Astrocyte (in vitro differentiated cells and primary cell): Measurements from ENCODE around the gene OPA1. TPM values are rescaled to one million over a fixed set of nuclear protein-coding genes. Genes with fewer than 3 reads are reported as not detected.

Source experiments
- DNase-seq: peaks from one replicate; pipeline ENCODE4 v3.0.0-alpha.2; 2010; ENCODE audit warnings: low read depth
- FAIRE-seq: peaks from 2 replicates; lab custom pipeline; 2011; peaks lifted over from hg19 to GRCh38; lab: Jason Lieb, UNC
- H2AFZ ChIP-seq: 2 replicates; pipeline ENCODE4 v1.6.0; 2012; ENCODE audit warnings: low read depth, low read length, inconsistent platforms
- H3K27ac ChIP-seq: 2 replicates; pipeline ENCODE4 v1.5.1; 2011; ENCODE audit warnings: low read depth, low read length, inconsistent platforms
- H3K27me3 ChIP-seq: 2 replicates; pipeline ENCODE4 v1.6.0; 2011; ENCODE audit warnings: low read length, inconsistent platforms; ENCODE audit not compliant: insufficient read depth
- H3K36me3 ChIP-seq: 2 replicates; pipeline ENCODE4 v1.5.1; 2011; ENCODE audit warnings: low read length, inconsistent platforms; ENCODE audit not compliant: insufficient read depth
- H3K4me1 ChIP-seq: 2 replicates; pipeline ENCODE4 v1.5.1; 2011; ENCODE audit warnings: low read length, inconsistent platforms; ENCODE audit not compliant: insufficient read depth
- H3K4me2 ChIP-seq: 2 replicates; pipeline ENCODE4 v1.6.0; 2012; ENCODE audit warnings: low read length, inconsistent platforms
- H3K4me3 ChIP-seq: 2 replicates; pipeline ENCODE4 v1.5.1; 2011; ENCODE audit warnings: low read depth, mild to moderate bottlenecking, low read length, inconsistent platforms; ENCODE audit not compliant: insufficient read depth
- H3K79me2 ChIP-seq: 2 replicates; pipeline ENCODE4 v1.6.0; 2012; ENCODE audit warnings: mild to moderate bottlenecking, low read length, inconsistent platforms; ENCODE audit not compliant: insufficient read depth
- H3K9ac ChIP-seq: 2 replicates; pipeline ENCODE4 v1.6.0; 2012; ENCODE audit warnings: mild to moderate bottlenecking, low read length, inconsistent platforms
- H3K9me3 ChIP-seq: 2 replicates; pipeline ENCODE4 v1.5.1; 2012; ENCODE audit warnings: low read depth, mild to moderate bottlenecking, low read length, inconsistent platforms; ENCODE audit not compliant: insufficient read depth
- H4K20me1 ChIP-seq: 2 replicates; pipeline ENCODE4 v1.6.0; 2012; ENCODE audit warnings: low read length, inconsistent platforms; ENCODE audit not compliant: insufficient read depth
- H3K27ac Mint-ChIP-seq: one replicate; pipeline ENCODE4 v1.8.0; 2021; ENCODE audit warnings: mild to moderate bottlenecking, mixed read lengths; ENCODE audit not compliant: unreplicated experiment
- H3K27me3 Mint-ChIP-seq: one replicate; pipeline ENCODE4 v1.8.0; 2021; ENCODE audit warnings: low read depth, mixed read lengths; ENCODE audit not compliant: unreplicated experiment
- H3K36me3 Mint-ChIP-seq: one replicate; pipeline ENCODE4 v1.8.0; 2021; ENCODE audit warnings: low read depth, mixed read lengths; ENCODE audit not compliant: unreplicated experiment
- H3K4me1 Mint-ChIP-seq: one replicate; pipeline ENCODE4 v1.8.0; 2021; ENCODE audit warnings: low read depth, mixed read lengths; ENCODE audit not compliant: unreplicated experiment
- H3K4me3 Mint-ChIP-seq: one replicate; pipeline ENCODE4 v1.8.0; 2021; ENCODE audit warnings: mild to moderate bottlenecking, moderate library complexity, mixed read lengths; ENCODE audit not compliant: unreplicated experiment
- H3K9me3 Mint-ChIP-seq: one replicate; pipeline ENCODE4 v1.8.0; 2021; ENCODE audit warnings: mild to moderate bottlenecking, mixed read lengths; ENCODE audit not compliant: unreplicated experiment
- EZH2 ChIP-seq: IDR thresholded peaks from 2 replicates; pipeline ENCODE4 v1.6.1; 2012; ENCODE audit warnings: mild to moderate bottlenecking, low read length, inconsistent platforms; ENCODE audit not compliant: insufficient read depth
- total RNA-seq: library from RNA; stranded (reverse); gene quantifications from 2 replicates; pipeline ENCODE4 v1.2.1, GENCODE V29; 2021
- TF ChIP-seq, protein P1 (sequence below): IDR thresholded peaks from 2 replicates; pipeline ENCODE4 v1.5.1; 2011; ENCODE audit warnings: low read depth, mild to moderate bottlenecking, inconsistent platforms, low read length, moderate library complexity; ENCODE audit not compliant: insufficient read depth

The OPA1 gene
- total RNA-seq, 1 donor from 2014 or later = 61.8 TPM

DNA sequence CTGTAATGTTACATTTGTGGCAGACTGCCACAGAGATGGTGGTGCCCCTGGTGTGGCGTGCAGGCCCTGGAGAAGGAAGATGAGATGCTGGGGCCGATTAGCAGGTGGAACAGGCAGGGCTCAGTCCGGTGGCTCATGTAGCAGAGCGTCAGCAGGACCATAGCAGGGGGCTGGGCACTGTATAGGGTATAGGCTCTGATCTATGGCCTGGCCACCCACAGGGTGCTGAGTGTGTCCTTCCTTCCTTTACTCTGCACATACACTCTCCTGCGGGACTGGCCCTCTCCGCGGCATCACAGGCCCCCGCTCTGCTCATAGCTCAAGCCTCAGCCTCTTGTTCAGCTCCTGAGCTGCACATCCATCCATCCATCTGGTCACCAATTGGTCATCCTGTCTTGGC, 143.6 kb downstream of the OPA1 start:
- peaks cover 12% of the 10 kb centered on the region for H3K4me1 ChIP-seq
- no peaks in the 10 kb centered on the region for H3K9me3 ChIP-seq
- no peak for FAIRE-seq
- peaks cover 3% of the 10 kb centered on the region for H3K27me3 ChIP-seq
- H2AFZ ChIP-seq = no peak overlapping the region
- H4K20me1 ChIP-seq = no peaks in the 10 kb centered on the region
- no peak overlapping the region for H3K4me2 ChIP-seq
- H3K9me3 Mint-ChIP-seq = peaks cover 6% of the 10 kb centered on the region
- no peak for DNase-seq
- H3K36me3 ChIP-seq = no peaks in the 10 kb centered on the region
- no peak overlapping the region for H3K27ac Mint-ChIP-seq
- peaks cover 8% of the 10 kb centered on the region for H3K4me1 Mint-ChIP-seq
- TF ChIP-seq, protein P1, sequence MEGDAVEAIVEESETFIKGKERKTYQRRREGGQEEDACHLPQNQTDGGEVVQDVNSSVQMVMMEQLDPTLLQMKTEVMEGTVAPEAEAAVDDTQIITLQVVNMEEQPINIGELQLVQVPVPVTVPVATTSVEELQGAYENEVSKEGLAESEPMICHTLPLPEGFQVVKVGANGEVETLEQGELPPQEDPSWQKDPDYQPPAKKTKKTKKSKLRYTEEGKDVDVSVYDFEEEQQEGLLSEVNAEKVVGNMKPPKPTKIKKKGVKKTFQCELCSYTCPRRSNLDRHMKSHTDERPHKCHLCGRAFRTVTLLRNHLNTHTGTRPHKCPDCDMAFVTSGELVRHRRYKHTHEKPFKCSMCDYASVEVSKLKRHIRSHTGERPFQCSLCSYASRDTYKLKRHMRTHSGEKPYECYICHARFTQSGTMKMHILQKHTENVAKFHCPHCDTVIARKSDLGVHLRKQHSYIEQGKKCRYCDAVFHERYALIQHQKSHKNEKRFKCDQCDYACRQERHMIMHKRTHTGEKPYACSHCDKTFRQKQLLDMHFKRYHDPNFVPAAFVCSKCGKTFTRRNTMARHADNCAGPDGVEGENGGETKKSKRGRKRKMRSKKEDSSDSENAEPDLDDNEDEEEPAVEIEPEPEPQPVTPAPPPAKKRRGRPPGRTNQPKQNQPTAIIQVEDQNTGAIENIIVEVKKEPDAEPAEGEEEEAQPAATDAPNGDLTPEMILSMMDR = no peak
- no peak for TF ChIP-seq EZH2
- H3K36me3 Mint-ChIP-seq = no peaks in the 10 kb centered on the region
- no peak overlapping the region for H3K9ac ChIP-seq
- H3K79me2 ChIP-seq = no peaks in the 10 kb centered on the region
- no peak overlapping the region for H3K27ac ChIP-seq
- no peak overlapping the region for H3K4me3 Mint-ChIP-seq
- H3K27me3 Mint-ChIP-seq = peaks cover 43% of the 10 kb centered on the region
- H3K4me3 ChIP-seq = no peak overlapping the region

DNA sequence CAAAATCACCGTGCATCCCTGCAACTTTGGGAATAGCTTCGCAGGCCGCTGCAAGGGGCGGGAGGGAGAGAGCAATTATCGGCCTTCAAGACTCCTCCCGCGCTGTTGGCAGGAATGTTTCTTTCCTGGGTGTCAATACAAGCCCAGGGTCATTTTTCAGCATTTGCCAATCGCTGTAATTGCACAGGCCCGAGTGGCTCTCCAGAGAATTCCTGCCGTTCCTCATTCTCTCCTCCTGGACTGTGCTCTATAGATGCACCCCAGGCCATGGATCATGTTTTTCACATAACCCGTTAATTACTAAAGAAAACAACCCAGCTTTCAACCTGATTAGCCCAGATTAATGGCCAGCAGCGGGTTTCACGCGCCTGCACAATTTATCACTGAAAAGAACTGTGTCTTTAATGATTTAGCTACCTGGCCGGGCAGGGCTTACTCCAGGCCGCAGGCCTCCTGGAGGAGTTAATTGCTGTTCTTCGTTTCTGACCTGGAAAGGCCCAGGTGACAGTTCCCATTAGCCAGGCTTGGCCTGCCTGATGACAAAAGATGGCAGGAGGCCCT, 144.3 kb downstream of the OPA1 start:
- Histone ChIP-seq H3K79me2 (no peaks in the 10 kb centered on the region), H3K4me3 (no peak overlapping the region), H3K27me3 (peaks cover 3% of the 10 kb centered on the region), H3K9me3 (no peaks in the 10 kb centered on the region), H2AFZ (no peak overlapping the region), H3K9ac (no peak overlapping the region), H3K4me2 (no peak overlapping the region), H3K36me3 (no peaks in the 10 kb centered on the region), H3K27ac (no peak overlapping the region), H3K4me1 (peaks cover 8% of the 10 kb centered on the region), H4K20me1 (no peaks in the 10 kb centered on the region)
- TF ChIP-seq EZH2 = no peak
- TF ChIP-seq, protein P1 = no peak
- Mint-ChIP-seq H3K4me3 (no peak overlapping the region), H3K36me3 (no peaks in the 10 kb centered on the region), H3K27me3 (peaks cover 43% of the 10 kb centered on the region), H3K27ac (no peak overlapping the region), H3K9me3 (peaks cover 6% of the 10 kb centered on the region), H3K4me1 (peaks cover 7% of the 10 kb centered on the region)
- FAIRE-seq (no peak), DNase-seq (no peak)

DNA sequence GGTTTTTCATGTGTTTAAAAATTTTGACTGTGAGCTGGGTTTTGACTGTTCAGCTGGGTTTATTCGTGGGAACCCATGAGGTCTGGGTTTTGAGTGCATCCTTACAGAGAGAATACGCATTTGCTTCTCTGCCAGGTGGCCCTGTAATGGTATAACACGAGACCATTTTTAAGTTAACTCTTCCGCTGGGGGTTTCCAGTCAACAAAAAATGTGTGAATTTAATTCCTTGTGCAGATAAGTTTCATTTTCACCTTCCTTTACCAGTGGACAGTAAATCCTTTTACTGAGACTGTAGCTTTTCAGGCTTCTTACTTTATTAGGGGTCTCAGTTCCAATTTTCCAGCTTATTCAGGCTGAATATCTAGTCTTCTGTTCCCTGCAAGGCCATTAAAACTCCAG, 149.6 kb downstream of the OPA1 start:
- no peaks in the 10 kb centered on the region for H3K9me3 ChIP-seq
- H3K79me2 ChIP-seq = no peaks in the 10 kb centered on the region
- no peak overlapping the region for H3K27ac ChIP-seq
- no peak overlapping the region for H2AFZ ChIP-seq
- Mint-ChIP-seq H3K27ac (no peak overlapping the region), H3K27me3 (peaks cover 34% of the 10 kb centered on the region), H3K36me3 (no peaks in the 10 kb centered on the region), H3K4me1 (peaks cover 6% of the 10 kb centered on the region), H3K9me3 (no peaks in the 10 kb centered on the region), H3K4me3 (no peak overlapping the region)
- no peaks in the 10 kb centered on the region for H3K36me3 ChIP-seq
- H3K9ac ChIP-seq = no peak overlapping the region
- H3K4me1 ChIP-seq = no peaks in the 10 kb centered on the region
- peaks cover 4% of the 10 kb centered on the region for H3K27me3 ChIP-seq
- no peak overlapping the region for H3K4me2 ChIP-seq
- no peak for FAIRE-seq
- H3K4me3 ChIP-seq = no peak overlapping the region
- H4K20me1 ChIP-seq = no peaks in the 10 kb centered on the region
- no peak for TF ChIP-seq EZH2
- TF ChIP-seq, protein P1 = no peak
- DNase-seq = no peak
